Sigmoid colon (tissue), 4 donors: ENCODE measurements around the gene TRIAP1.

Experiments used
- CTCF ChIP-seq, 4 experiments: fragments of 450-650 bp in 3 of 4; fragments of 200-600 bp in 1 of 4; IDR thresholded peaks; one replicate each; pipeline ENCODE4 v1.5.1; 2016 to 2019; ENCODE audit warnings: antibody characterized with exemption in 4 of 4, mild to moderate bottlenecking in 3 of 4, moderate library complexity in 2 of 4
- EP300 ChIP-seq, 4 donors: sonication (generic); formaldehyde crosslinking; IDR thresholded peaks; one replicate each; pipeline ENCODE4 v1.6.1; 2017; ENCODE audit warnings: antibody characterized with exemption in 4 of 4
- POLR2A ChIP-seq, 2 donors: fragments of 450-650 bp; IDR thresholded peaks; one replicate each; pipeline ENCODE4 v1.6.1; 2016; ENCODE audit warnings: antibody characterized with exemption in 2 of 2, mild to moderate bottlenecking in 2 of 2, moderate library complexity in 2 of 2
- POLR2AphosphoS5 ChIP-seq, 4 donors: sonication (generic); formaldehyde crosslinking; IDR thresholded peaks; one replicate each; pipeline ENCODE4 v1.6.1; 2017; ENCODE audit warnings: antibody characterized with exemption in 4 of 4

- TF ChIP-seq POLR2A (IDR thresholded peaks at IDR 0.05) (no peak), CTCF (IDR thresholded peaks at IDR 0.05) (no peak), POLR2AphosphoS5 (IDR thresholded peaks at IDR 0.05) (no peak), EP300 (IDR thresholded peaks at IDR 0.05) (no peak)
Measured at GRCh38 chr12:120412421-120412820, 33.8 kb downstream of the TRIAP1 start.
